K562 (cell line): Measurements from ENCODE around the gene STOX1. TPM values are rescaled to one million over a fixed set of nuclear protein-coding genes. Genes with fewer than 3 reads are reported as not detected.

ENCODE experiments used
- ADNP ChIP-seq: fragments of 200-800 bp; sonication (Bioruptor generic); IDR thresholded peaks from 2 replicates; pipeline ENCODE4 v1.6.1; 2016; ENCODE audit warnings: missing genetic modification characterization, missing compliant biosample characterization
- ARID2 ChIP-seq: fragments of 450-650 bp; IDR thresholded peaks from 2 replicates; pipeline ENCODE4 v1.6.1; 2017; ENCODE audit warnings: antibody characterized with exemption, mild to moderate bottlenecking
- BCOR ChIP-seq: fragments of 450-650 bp; IDR thresholded peaks from 2 replicates; pipeline ENCODE4 v1.6.1; 2016
- CREM ChIP-seq: IDR thresholded peaks from 2 replicates; pipeline ENCODE4 v1.6.1; 2014; ENCODE audit warnings: antibody characterized with exemption, low read depth
- ELF4 ChIP-seq: fragments of 450-650 bp; formaldehyde crosslinking; IDR thresholded peaks from 2 replicates; pipeline ENCODE4 v1.4.0; 2022; ENCODE audit warnings: missing genetic modification characterization
- GATAD2A ChIP-seq: fragments of 450-650 bp; IDR thresholded peaks from 2 replicates; pipeline ENCODE4 v1.6.1; 2017
- GTF2E2 ChIP-seq: fragments of 200-800 bp; sonication (Bioruptor generic); IDR thresholded peaks from 2 replicates; pipeline ENCODE4 v1.6.1; 2016; ENCODE audit warnings: missing genetic modification characterization, missing compliant biosample characterization
- GTF2F1 ChIP-seq: IDR thresholded peaks from 2 replicates; pipeline ENCODE4 v1.6.1; 2011; ENCODE audit warnings: low read depth, low read length, improper control_type of control experiment
- HNRNPUL1 ChIP-seq: fragments of 200-400 bp; formaldehyde crosslinking; IDR thresholded peaks from 2 replicates; pipeline ENCODE4 v1.6.1; 2017; ENCODE audit warnings: low read length
- MTA3 ChIP-seq: fragments of 450-650 bp; formaldehyde crosslinking; IDR thresholded peaks from 2 replicates; pipeline ENCODE4 v1.6.1; 2017; ENCODE audit warnings: mild to moderate bottlenecking, borderline replicate concordance
- NFATC3 ChIP-seq: fragments of 450-650 bp; IDR thresholded peaks from 2 replicates; pipeline ENCODE4 v1.6.1; 2017; ENCODE audit warnings: mild to moderate bottlenecking
- NR4A1 ChIP-seq, 2 experiments: fragments of 250-450 bp in 1 of 2; fragments of 450-650 bp in 1 of 2; sonication (Bioruptor Pico) in 1 of 2; IDR thresholded peaks; 2 replicates each; pipeline versions ENCODE4 v1.4.0 to v1.6.1; 2016 to 2020; ENCODE audit warnings: mild to moderate bottlenecking in 2 of 2, missing compliant biosample characterization in 1 of 2, missing genetic modification characterization in 1 of 2, moderate library complexity in 1 of 2
- PTBP1 ChIP-seq: fragments of 200-400 bp; formaldehyde crosslinking; IDR thresholded peaks from 2 replicates; pipeline ENCODE4 v1.6.1; 2017; ENCODE audit warnings: low read depth, low read length
- PTTG1 ChIP-seq: fragments of 450-650 bp; IDR thresholded peaks from 2 replicates; pipeline ENCODE4 v1.6.1; 2016; ENCODE audit warnings: low read depth, mild to moderate bottlenecking, missing genetic modification characterization, missing compliant biosample characterization
- PURB ChIP-seq: sonication (generic); formaldehyde crosslinking; IDR thresholded peaks from 2 replicates; pipeline ENCODE4 v1.9.0; 2021; ENCODE audit warnings: low read depth, mild to moderate bottlenecking, missing genetic modification reagents
- RAD21 ChIP-seq, 2 experiments: fragments of 250-450 bp in 1 of 2; fragments of 450-650 bp in 1 of 2; sonication (Bioruptor Pico) in 1 of 2; formaldehyde crosslinking in 1 of 2; IDR thresholded peaks in 1 of 2; conservative IDR thresholded peaks in 1 of 2; 2 replicates each; pipeline versions ENCODE4 v1.4.0 to v1.8.0; 2020 to 2022; ENCODE audit warnings: mild to moderate bottlenecking in 2 of 2, moderate library complexity in 1 of 2
- RAD51 ChIP-seq: fragments of 450-650 bp; IDR thresholded peaks from 2 replicates; pipeline ENCODE4 v1.7.1; 2016; ENCODE audit warnings: low read depth, mild to moderate bottlenecking, borderline replicate concordance
- SNIP1 ChIP-seq: fragments of 450-650 bp; IDR thresholded peaks from 2 replicates; pipeline ENCODE4 v1.7.1; 2017; ENCODE audit warnings: low read depth, mild to moderate bottlenecking
- TOE1 ChIP-seq, 2 experiments: fragments of 450-650 bp in 1 of 2; sonication (generic) in 1 of 2; formaldehyde crosslinking in 1 of 2; IDR thresholded peaks; 2 replicates each; pipeline versions ENCODE4 v1.7.1 to v1.8.0; 2016 to 2022; ENCODE audit warnings: borderline replicate concordance in 2 of 2, mild to moderate bottlenecking in 2 of 2, antibody characterized with exemption in 1 of 2, inconsistent platforms in 1 of 2, low read depth in 1 of 2, missing genetic modification reagents in 1 of 2, moderate library complexity in 1 of 2
- ZNF24 ChIP-seq: fragments of 450-650 bp; IDR thresholded peaks from 2 replicates; pipeline ENCODE4 v1.6.1; 2016
- ZNF561 ChIP-seq: fragments of 450-650 bp; formaldehyde crosslinking; conservative IDR thresholded peaks from 2 replicates; pipeline ENCODE4 v1.4.0; 2020; ENCODE audit warnings: mild to moderate bottlenecking, moderate library complexity
- ZNF695 ChIP-seq: fragments of 450-650 bp; formaldehyde crosslinking; IDR thresholded peaks from 2 replicates; pipeline ENCODE4 v1.4.0; 2020; ENCODE audit warnings: mild to moderate bottlenecking, moderate library complexity
- ZNF77 ChIP-seq: fragments of 250-450 bp; sonication (Bioruptor Pico); IDR thresholded peaks from 2 replicates; pipeline ENCODE4 v1.5.0; 2020
- polyA plus RNA-seq, 8 experiments: library from polyadenylated mRNA; depleted of rRNA in 4 of 8; stranded (reverse) in 5 of 8; unstranded in 3 of 8; fragments of >200 nt; fragmentation: Nextera tagmentation in 2 of 8; fragmentation: Illumina TruSeq in 1 of 8; extraction: Ambion mirVana in 2 of 8; extraction: Trizol in 1 of 8; gene quantifications; 2 replicates each; pipeline versions ENCODE4 v1.2.1 to v1.2.3, GENCODE V29; 2011 to 2014; ENCODE audit warnings: inconsistent platforms in 1 of 8, missing spikeins in 1 of 8
- total RNA-seq, 7 experiments: library from RNA; depleted of rRNA in 6 of 7; stranded (reverse); fragments of >200 nt in 6 of 7; fragmentation: Illumina TruSeq in 2 of 7; extraction: Trizol in 2 of 7; gene quantifications; 2 replicates each; pipeline versions ENCODE4 v1.2.1 to v1.2.3, GENCODE V29; 2011 to 2021; ENCODE audit warnings: low replicate concordance in 1 of 7
- TF ChIP-seq, protein P1 (sequence below), 2 experiments: fragments of 450-650 bp in 1 of 2; sonication (generic) in 1 of 2; formaldehyde crosslinking in 1 of 2; IDR thresholded peaks in 1 of 2; conservative IDR thresholded peaks in 1 of 2; 2 replicates each; pipeline versions ENCODE4 v1.6.1 to v1.8.1; 2016 to 2023; ENCODE audit warnings: mild to moderate bottlenecking in 2 of 2, moderate library complexity in 2 of 2, inconsistent platforms in 1 of 2, missing genetic modification reagents in 1 of 2
- TF ChIP-seq, protein P2 (sequence below): fragments of 250-450 bp; sonication (Bioruptor Pico); IDR thresholded peaks from 2 replicates; pipeline ENCODE4 v1.4.0; 2020
- TF ChIP-seq, protein P3 (sequence below): fragments of 250-450 bp; sonication (Bioruptor Pico); IDR thresholded peaks from 2 replicates; pipeline ENCODE4 v1.8.0; 2022; ENCODE audit warnings: moderate library complexity, mild to moderate bottlenecking, inconsistent platforms

The STOX1 gene
- total and polyA plus RNA-seq, 9 of the 15 experiments (the other 6 are each of a cell fraction or from before 2014, with no cell fraction given), result 0.09 to 0.87 (median 0.29) TPM

DNA sequence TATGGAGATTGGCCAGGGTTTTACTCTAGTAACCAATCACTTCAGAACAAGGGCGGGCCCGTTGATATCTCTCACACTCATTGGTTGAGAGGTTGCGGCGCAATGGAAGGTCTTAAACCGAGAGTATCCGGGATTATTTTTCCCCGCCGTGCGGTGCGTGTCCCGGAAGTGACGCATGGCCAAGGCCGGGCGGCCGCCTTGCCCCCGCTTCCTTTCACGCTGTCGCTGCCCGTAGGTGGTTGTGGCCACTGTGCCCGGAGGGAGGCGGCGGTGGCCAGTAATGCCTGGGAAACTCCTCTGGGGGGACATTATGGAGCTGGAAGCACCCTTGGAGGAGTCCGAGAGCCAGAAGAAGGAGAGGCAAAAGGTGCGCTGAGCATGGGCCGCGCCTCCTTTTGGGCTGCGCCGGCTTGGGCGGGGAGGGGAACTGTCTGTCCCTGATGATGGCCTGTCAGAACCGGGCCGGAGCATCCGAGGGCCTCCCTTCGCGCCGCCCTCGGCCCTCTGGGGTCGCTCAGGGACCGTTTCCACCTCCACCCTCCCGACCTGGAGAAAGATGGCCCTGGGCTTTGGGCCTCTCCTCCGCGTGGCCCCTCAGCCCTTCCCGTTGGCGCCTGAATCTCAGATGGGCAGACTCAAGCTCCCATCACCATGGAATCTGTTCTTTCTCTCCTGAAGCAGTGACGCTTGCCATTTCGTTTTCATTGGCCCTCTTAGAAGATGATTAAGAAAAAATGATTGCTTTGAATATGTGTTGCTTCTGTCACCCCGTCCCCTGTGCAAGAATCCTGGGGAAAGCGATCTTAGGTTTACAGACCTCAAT is 74.0 kb downstream of the STOX1 start, which contains the start of gene DDX50 (continued):
- TF ChIP-seq, protein P1, sequence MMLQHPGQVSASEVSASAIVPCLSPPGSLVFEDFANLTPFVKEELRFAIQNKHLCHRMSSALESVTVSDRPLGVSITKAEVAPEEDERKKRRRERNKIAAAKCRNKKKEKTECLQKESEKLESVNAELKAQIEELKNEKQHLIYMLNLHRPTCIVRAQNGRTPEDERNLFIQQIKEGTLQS (IDR thresholded peaks at IDR 0.05), result peak; percentile 60
- TF ChIP-seq, protein P1 (CRISPR knock-in tag; conservative IDR thresholded peaks at IDR 0.05), result no peak
- TF ChIP-seq ARID2 (no peak), PTBP1 (no peak), GATAD2A (no peak), ZNF77 (CRISPR knock-in tag) (no peak), NR4A1 (CRISPR knock-in tag; IDR thresholded peaks at IDR 0.05) (no peak; the same call in none of the 2 replicates), NR4A1 (tag; IDR thresholded peaks at IDR 0.05) (no peak), BCOR (no peak), CREM (peak; percentile 97), GTF2F1 (no peak), PURB (no peak), ZNF561 (CRISPR knock-in tag) (no peak), SNIP1 (no peak), TOE1 (IDR thresholded peaks at IDR 0.05; ENCODE audit: borderline replicate concordance) (peak; percentile 58; the same call in 1 of the 2 replicates), TOE1 (CRISPR knock-in tag; IDR thresholded peaks at IDR 0.05; ENCODE audit: borderline replicate concordance, low read depth) (no peak), HNRNPUL1 (no peak), NFATC3 (no peak), ZNF24 (peak; percentile 14; the same call in 1 of the 2 replicates), MTA3 (peak; percentile 90; the same call in 1 of the 2 replicates), ADNP (no peak), RAD51 (no peak), ZNF695 (CRISPR knock-in tag) (no peak), PTTG1 (no peak), GTF2E2 (tag) (no peak; the same call in 1 of the 2 replicates), ELF4 (CRISPR knock-in tag) (no peak), RAD21 (CRISPR knock-in tag; conservative IDR thresholded peaks at IDR 0.05 in 1 of 2, IDR thresholded peaks at IDR 0.05 in 1 of 2) (0 out of 4 replicates have a peak, but pooled peaks of 1 of the 2 experiments have one; percentile 20)
- TF ChIP-seq, protein P2, sequence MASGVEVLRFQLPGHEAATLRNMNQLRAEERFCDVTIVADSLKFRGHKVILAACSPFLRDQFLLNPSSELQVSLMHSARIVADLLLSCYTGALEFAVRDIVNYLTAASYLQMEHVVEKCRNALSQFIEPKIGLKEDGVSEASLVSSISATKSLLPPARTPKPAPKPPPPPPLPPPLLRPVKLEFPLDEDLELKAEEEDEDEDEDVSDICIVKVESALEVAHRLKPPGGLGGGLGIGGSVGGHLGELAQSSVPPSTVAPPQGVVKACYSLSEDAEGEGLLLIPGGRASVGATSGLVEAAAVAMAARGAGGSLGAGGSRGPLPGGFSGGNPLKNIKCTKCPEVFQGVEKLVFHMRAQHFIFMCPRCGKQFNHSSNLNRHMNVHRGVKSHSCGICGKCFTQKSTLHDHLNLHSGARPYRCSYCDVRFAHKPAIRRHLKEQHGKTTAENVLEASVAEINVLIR (CRISPR knock-in tag), result peak; percentile 93
- TF ChIP-seq, protein P3, sequence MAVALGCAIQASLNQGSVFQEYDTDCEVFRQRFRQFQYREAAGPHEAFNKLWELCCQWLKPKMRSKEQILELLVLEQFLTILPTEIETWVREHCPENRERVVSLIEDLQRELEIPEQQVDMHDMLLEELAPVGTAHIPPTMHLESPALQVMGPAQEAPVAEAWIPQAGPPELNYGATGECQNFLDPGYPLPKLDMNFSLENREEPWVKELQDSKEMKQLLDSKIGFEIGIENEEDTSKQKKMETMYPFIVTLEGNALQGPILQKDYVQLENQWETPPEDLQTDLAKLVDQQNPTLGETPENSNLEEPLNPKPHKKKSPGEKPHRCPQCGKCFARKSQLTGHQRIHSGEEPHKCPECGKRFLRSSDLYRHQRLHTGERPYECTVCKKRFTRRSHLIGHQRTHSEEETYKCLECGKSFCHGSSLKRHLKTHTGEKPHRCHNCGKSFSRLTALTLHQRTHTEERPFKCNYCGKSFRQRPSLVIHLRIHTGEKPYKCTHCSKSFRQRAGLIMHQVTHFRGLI (CRISPR knock-in tag), result no peak
